Astrocyte of the hippocampus (primary cell): Measurements from ENCODE around the gene MED6.

ENCODE experiments used
- DNase-seq: peaks from one replicate; pipeline ENCODE4 v3.0.0; 2011; ENCODE audit warnings: low read depth, low spot score

MED6 gene

DNA sequence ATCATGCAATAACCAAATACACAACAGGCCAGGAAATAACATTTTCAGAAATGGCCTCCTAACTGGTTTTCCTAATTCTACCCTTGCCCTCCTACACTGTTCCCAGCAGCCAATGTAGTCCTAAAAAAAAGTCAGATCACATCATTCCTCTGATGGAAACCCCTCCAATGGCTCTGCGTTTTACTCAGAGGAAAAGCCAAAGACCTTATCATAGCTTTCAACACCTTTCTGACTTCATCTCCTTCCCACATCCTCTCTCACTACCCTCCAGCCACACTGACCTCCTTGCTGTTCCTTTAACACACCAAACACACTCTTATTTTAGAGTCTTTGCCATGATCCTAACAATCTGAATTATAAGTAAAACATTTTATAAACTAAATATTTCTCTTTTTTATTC lies 1.1 kb downstream of the MED6 start:
- DNase-seq = no peak

DNA sequence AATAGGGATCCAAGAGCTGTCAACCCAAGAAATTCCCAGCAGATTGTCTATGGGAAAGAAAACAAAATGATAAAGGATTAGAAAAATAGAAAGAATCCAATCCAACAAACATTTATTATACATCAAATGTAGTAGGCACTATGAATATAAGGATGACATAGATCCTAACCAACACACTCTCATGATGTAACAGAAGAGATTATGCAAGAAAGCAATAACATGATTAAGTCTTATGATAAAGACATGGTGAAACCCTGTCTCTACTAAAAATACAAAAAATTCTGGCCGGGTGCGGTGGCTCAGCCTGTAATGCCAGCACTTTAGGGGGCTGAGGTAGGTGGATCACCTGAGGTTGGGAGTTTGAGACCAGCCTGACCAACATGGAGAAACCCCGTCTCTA lies 2.7 kb downstream of the MED6 start:
- DNase-seq = no peak

DNA sequence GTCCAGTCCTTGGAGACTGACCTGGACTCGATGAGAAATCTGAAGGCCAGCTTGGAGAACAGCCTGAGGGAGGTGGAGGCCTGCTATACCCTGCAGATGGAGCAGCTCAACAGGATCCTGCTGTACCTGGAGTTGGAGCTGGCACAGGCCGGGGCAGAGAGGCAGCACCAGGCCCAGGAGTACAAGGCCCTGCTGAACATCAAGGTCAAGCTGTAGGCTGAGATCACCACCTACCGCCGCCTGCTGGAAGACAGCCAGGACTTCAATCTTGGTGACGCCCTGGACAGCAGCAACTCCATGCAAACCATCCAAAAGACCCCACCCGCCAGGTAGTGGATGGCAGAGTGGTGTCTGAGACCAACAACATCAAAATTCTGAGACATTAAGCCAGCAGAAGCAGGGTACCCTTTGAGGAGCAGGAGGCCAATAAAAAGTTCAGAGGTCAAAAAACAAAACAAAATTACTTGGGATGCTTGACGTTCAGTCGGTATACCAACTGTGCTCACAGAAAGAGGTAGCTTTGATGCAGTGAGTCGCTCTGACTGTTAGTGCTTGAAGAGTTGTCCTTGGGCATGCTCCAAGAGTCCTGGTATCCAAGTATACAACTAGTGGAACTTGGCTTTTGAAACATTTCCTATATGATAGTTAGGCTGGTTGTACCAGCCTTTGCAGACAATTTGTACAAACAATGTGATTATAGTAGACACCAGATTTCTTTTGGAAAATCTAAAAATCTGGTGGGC lies 4.8 kb downstream of the MED6 start:
- peak; percentile 25 for DNase-seq

DNA sequence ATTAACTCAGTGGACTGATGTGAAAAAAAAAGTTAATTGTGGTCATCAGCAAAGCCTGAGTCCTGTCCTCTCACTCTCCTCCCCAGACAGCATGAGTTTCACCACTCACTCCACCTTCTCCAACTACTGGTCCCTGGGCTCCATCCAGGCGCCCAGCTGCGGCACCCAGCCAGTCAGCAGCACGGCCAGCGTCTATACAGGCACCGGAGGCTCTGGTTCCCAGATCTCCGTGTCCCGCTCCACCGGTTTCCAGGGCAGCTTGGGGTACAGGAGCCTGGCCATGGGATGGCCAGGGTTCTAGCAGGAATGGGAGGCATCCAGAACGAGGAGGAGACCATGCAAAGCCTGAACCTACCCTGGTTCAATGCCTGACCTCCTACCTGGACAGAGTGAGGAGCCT lies 6.0 kb downstream of the MED6 start:
- no peak for DNase-seq

DNA sequence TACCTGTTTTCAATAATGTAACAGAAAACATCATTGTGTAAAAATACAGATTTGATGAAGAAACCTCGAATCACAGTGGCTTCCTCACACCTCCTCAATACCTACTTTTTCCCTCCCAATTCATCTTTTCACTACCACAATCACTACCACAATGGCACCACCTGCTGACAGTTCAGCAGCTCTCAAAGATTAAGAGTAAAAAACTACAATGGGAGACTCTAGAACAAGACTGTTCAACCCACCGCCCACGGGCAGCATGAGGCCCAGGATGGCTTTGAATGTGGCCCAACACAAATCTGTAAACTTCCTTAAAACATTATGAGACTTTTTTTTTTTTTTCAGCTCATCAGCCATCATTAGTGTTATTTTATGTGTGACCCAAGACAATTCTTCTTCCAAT lies 15.2 kb downstream of the MED6 start:
- DNase-seq = no peak

DNA sequence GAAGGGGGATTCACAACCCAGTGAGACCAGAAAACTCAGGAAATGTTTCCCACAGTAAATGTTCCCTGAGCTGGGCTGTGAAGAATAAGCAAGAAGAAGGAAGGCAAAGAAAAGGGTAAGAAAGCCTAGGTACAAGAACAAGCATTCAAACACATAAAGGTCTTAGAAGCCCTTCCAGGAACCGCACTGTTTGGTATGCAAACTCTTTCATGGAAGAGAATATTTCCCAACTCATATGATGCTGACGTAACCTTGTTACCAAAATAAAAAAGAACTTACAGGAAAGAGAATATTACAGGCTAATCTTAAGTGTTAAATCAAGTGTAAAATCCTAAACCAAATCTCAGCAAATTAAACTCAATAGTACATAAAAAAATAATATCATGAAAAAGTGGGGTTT lies 23.6 kb downstream of the MED6 start:
- no peak for DNase-seq

DNA sequence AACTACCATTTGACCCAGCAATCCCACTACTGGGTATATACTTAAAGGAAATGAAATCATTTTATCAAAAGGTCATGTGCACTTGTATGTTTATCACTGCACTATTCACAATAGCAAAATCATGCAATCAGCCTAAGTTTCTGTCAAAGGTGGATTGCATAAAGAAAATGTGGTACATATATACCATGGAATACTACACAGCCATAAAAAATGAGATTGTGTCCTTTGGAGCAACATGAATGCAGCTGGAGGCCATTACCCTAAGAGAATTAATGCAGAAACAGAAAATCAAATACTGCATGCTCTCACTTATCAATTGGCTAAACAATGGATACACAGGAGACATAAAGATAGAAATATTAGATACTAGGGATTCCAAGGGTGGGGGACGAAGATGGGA lies 27.4 kb downstream of the MED6 start:
- no peak for DNase-seq

DNA sequence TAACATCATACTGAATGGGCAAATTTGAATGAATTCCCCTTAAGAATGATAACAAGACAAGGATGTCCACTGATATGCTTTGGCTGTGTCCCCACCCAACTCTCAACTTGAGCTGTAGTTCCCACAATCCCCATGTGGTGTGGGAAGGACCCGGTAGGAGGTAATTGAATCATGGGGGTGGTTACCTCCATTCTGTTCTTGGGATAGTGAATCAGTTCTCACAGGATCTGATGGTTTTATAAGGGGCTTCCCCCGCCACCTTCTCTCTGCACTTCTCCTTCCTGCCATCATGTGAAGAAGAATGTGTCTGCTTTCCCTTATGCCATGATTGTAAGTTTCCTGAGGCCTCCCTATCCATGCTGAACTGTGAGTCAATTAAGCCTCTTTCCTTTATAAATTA lies 29.3 kb downstream of the MED6 start:
- DNase-seq = no peak

DNA sequence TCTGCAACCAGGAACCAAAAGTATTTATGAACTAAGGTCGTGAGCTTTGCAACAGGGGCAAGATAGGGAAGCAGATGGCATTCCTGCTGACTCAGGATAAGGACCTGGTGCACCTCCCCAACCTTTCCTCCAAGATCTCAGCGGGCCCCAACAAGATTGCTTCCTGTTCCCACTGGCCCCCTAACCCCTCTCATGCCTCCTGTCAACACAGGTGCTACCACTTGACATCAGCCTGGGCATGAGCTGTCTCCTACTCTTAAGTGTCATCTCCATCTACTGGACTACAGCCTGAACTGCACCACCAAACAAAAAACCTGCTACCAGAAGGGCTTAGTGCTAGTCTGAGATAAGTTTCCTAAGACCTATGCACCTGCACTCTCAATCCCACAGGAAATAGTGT lies 32.7 kb downstream of the MED6 start:
- peak; percentile 34 for DNase-seq

DNA sequence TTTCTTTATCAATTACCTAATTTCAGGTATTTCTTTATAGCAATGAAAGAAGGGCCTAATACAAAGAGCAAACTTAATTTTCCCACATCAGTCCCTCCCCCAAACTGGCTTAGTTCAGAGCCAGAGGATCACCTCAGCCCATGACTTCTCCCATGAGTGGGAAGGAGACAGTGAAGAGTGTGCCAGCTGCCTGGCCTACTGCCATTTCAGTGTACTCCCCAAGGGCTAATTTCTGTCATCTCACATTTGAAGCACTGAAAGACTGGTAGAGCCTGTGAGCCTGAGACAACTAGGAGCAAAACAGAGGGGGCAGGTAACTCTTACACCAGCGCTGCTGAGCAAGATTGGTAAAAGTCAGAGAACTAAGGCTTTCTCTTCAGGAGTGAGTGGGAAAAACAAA lies 36.6 kb downstream of the MED6 start:
- DNase-seq = no peak

DNA sequence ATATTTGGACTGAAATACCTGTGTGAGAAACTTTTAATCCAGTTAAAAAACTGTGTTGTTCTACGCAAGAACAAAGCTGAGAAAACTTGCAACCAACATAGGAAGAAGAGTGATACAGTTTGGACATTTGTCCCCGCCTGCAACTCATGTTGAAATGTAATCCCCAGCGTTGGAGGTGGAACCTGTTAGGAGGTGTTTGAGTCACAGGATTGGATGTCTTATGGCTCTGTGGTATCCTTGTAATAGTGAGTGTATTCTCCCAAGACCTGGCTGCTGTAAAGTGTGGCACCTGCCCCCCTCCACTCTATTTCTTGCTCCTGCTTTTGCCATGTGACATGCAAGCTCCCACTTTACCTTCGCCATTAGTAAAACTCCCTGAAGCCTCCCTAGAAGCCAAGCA lies 37.0 kb downstream of the MED6 start:
- no peak for DNase-seq

DNA sequence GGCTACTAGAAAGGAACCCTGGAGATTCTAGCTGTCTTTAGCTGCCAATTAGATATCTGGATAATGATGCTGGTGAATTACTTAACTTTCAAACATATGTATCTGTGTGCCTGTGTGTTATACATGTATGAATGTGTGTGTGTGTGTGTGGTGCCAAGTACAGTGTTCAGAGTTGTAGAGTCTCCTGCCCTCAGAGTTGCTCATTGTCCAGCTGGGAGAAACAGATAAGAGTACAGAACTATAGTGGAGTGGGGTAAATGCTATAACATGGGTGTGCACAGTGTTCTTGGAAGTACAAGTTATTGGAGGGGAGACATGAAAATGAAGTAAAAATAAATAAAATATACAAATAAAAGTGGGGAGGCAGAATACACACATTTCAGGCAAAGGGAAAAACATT lies 42.1 kb downstream of the MED6 start:
- no peak for DNase-seq

DNA sequence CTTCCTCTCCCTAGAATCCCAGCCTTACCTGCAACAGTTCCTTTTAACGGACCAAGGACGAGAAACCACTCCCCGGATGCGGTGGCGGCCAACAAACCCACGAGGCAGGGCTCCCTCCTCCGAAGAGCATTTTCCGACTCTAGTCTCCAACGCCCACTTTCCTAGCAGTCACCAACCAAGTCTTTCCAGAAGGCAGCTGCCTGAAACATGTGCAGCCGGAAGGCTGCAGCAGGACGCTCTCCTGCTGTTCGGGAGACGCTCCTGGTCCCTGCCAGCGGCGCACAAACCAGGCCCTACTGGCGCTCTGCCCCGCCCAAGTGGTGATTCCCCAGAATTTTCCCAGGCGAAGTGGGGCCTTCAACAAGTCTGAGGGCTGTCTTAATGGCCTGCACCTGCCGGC lies 44.6 kb downstream of the MED6 start:
- DNase-seq = peak; percentile 10

DNA sequence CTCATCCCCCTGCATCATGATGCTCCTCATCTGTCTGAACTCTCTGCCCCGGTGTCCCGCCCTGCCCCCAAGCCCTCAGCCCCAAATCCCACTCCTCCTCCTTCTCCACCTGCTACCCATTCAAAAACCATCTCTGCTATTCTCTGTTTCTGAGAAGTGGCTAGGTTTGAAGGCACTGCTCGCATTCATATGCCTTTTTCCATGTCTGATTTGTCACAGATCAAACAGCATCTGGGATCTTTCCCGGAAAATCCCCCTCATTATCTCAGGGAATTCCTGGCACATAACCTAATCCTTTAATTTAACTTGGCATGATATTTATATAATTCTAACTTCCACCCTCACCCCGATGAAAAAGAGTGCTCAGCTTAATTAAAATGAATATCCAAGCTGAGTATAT lies 62.4 kb downstream of the MED6 start:
- no peak for DNase-seq

DNA sequence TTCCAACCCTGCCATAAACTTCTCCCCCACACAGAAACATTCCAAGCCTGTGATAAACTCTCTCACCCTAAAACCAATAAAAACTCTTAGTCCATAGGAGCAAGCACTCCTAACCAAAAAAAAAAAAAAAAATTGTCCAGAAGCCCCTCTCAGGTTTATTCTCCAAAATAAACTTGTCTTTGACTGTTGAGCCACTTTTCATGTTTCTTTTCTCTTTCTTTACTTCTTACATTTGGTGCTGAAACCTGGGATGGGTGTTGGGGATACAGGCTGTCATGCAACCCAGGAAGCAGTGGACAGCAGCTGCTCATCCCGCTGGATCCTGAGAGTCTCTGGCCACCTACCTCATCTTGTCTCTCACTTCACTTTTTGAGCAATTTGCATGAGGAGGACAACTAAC lies 63.6 kb downstream of the MED6 start:
- no peak for DNase-seq

DNA sequence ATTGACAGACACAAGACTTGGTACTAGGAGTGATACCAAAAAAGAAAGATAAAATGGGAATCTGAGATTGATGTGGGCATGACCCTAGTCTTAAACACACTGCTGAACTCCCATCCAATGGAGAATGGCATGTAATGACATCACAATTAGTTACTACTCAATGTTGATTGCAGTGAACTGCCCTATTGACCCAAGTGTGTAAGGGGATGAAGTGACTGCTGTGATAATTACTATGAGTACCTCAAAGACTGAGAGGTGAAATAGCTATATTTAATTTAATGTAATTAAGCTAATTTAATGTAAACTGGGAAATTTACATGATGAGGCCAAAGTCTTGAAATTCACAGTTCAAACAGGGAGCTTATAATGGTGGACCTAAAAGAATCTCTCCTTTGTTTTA lies 65.6 kb downstream of the MED6 start, which contains the start of gene ADAM20:
ADAM20 (minus strand) TSS at position 101 of the 400 bp plus-strand sequence. CDS start 10,247 bp downstream, outside the sequence.
- DNase-seq = no peak
